Progenitor cell of endocrine pancreas (in vitro differentiated cells): ENCODE data around the gene SELENOS. TPM values are rescaled to one million over a fixed set of nuclear protein-coding genes. Genes with fewer than 3 reads are reported as not detected.

ENCODE experiments used
- DNase-seq: peaks from one replicate; pipeline ENCODE4 v3.0.0; 2021; ENCODE audit warnings: low spot score; ENCODE audit not compliant: unreplicated experiment
- H3K27ac Mint-ChIP-seq: 2 replicates; pipeline ENCODE4 v1.8.0; 2021; ENCODE audit warnings: mild to moderate bottlenecking, moderate library complexity, mixed read lengths
- H3K27me3 Mint-ChIP-seq: 2 replicates; pipeline ENCODE4 v1.8.0; 2021; ENCODE audit warnings: mixed read lengths
- H3K36me3 Mint-ChIP-seq: 2 replicates; pipeline ENCODE4 v1.8.0; 2022; ENCODE audit warnings: mixed read lengths; ENCODE audit not compliant: insufficient read depth
- H3K4me1 Mint-ChIP-seq: 2 replicates; pipeline ENCODE4 v1.8.0; 2021; ENCODE audit warnings: low read depth, mixed read lengths
- H3K4me3 Mint-ChIP-seq: 2 replicates; pipeline ENCODE4 v1.8.0; 2021; ENCODE audit warnings: low read depth, mild to moderate bottlenecking, moderate library complexity, mixed read lengths
- H3K9me3 Mint-ChIP-seq: 2 replicates; pipeline ENCODE4 v1.8.0; 2021; ENCODE audit warnings: low read depth, mixed read lengths
- CTCF ChIP-seq: fragments of 200-600 bp; sonication (generic); IDR thresholded peaks from one replicate; pipeline ENCODE4 v1.5.0; 2021; ENCODE audit warnings: antibody characterized with exemption, mild to moderate bottlenecking; ENCODE audit not compliant: unreplicated experiment
- long read RNA-seq: library from polyadenylated mRNA; unstranded; transcript quantifications from one replicate; pipeline ENCODE4 v2.0.0, GENCODE V29; 2020
- total RNA-seq: library from RNA; stranded (reverse); gene quantifications from 2 replicates; pipeline ENCODE4 v1.2.1, GENCODE V29; 2021

Gene SELENOS
- total RNA-seq = 44.7 and 51.9 TPM in 2 replicates
- long read RNA-seq, transcript SELENOS-203 (6 exons, 1,188 nt) = major isoform, 26 of 33 reads
- long read RNA-seq, partial matches to known transcripts = 1 of 33 reads
- long read RNA-seq, other reads (novel, unspliced or antisense) = 4 of 33 reads

GRCh38 chr15:101277038-101277822 is at the start of gene SELENOS:
Gene SELENOS, minus strand, starts transcription at chr15:101277485. Its CDS starts 68 bp downstream, at chr15:101277417.
- H3K4me1 Mint-ChIP-seq = peaks cover 6% of the 10 kb centered on the region
- H3K4me3 Mint-ChIP-seq = peak within 1 kb of the TSS; percentile 93
- no peaks in the 10 kb centered on the region for H3K27me3 Mint-ChIP-seq
- no peaks in the 10 kb centered on the region for H3K9me3 Mint-ChIP-seq
- peaks cover 25% of the 10 kb centered on the region for H3K36me3 Mint-ChIP-seq
- H3K27ac Mint-ChIP-seq = peak within 1 kb of the TSS; percentile 95
- peak; percentile 84 for DNase-seq
- TF ChIP-seq CTCF = no peak

- no peak for TF ChIP-seq CTCF
- Mint-ChIP-seq H3K4me3 (no peak overlapping the region), H3K4me1 (no peaks in the 10 kb centered on the region), H3K27me3 (peaks cover 29% of the 10 kb centered on the region), H3K9me3 (no peaks in the 10 kb centered on the region), H3K27ac (no peak overlapping the region), H3K36me3 (no peaks in the 10 kb centered on the region)
- no peak for DNase-seq
Measured at GRCh38 chr15:101326462-101327146, 49.3 kb upstream of the SELENOS start.

- no peak for DNase-seq
- Mint-ChIP-seq H3K27ac (no peak overlapping the region), H3K4me3 (no peak overlapping the region), H3K27me3 (peaks cover 34% of the 10 kb centered on the region), H3K4me1 (no peaks in the 10 kb centered on the region), H3K9me3 (no peaks in the 10 kb centered on the region), H3K36me3 (no peaks in the 10 kb centered on the region)
- TF ChIP-seq CTCF = no peak
Measured at GRCh38 chr15:101326026-101326315, 48.7 kb upstream of the SELENOS start.

- Mint-ChIP-seq H3K4me3 (no peak overlapping the region), H3K9me3 (no peaks in the 10 kb centered on the region), H3K36me3 (no peaks in the 10 kb centered on the region), H3K27ac (no peak overlapping the region), H3K4me1 (no peaks in the 10 kb centered on the region), H3K27me3 (peaks cover 36% of the 10 kb centered on the region)
- TF ChIP-seq CTCF = no peak
- no peak for DNase-seq
Measured at GRCh38 chr15:101325263-101326025, 48.2 kb upstream of the SELENOS start.
